HEK293 (cell line): ENCODE measurements around the gene ZNF865.

Source experiments
- CTCF ChIP-seq: fragments of 450-650 bp; formaldehyde crosslinking; IDR thresholded peaks from 2 replicates; pipeline ENCODE4 v1.5.1; 2016; ENCODE audit warnings: missing biosample characterization, missing genetic modification characterization
- IKZF3 ChIP-seq: fragments of 450-650 bp; IDR thresholded peaks from 2 replicates; pipeline ENCODE4 v1.5.0; 2018; ENCODE audit warnings: missing biosample characterization, mild to moderate bottlenecking, missing genetic modification characterization, moderate library complexity
- KLF17 ChIP-seq: fragments of 450-650 bp; formaldehyde crosslinking; IDR thresholded peaks from 2 replicates; pipeline ENCODE4 v1.5.1; 2016; ENCODE audit warnings: missing biosample characterization, missing genetic modification characterization
- KLF9 ChIP-seq: fragments of 450-650 bp; formaldehyde crosslinking; IDR thresholded peaks from 2 replicates; pipeline ENCODE4 v1.5.1; 2016; ENCODE audit warnings: missing biosample characterization, missing genetic modification characterization, low read depth
- MYNN ChIP-seq: fragments of 450-650 bp; formaldehyde crosslinking; IDR thresholded peaks from 2 replicates; pipeline ENCODE4 v1.5.1; 2016; ENCODE audit warnings: missing biosample characterization, missing genetic modification characterization, borderline replicate concordance
- MZF1 ChIP-seq: fragments of 450-650 bp; formaldehyde crosslinking; IDR thresholded peaks from 2 replicates; pipeline ENCODE4 v1.5.1; 2017; ENCODE audit warnings: missing biosample characterization, missing genetic modification characterization, borderline replicate concordance
- PRDM4 ChIP-seq: fragments of 450-650 bp; formaldehyde crosslinking; IDR thresholded peaks from 2 replicates; pipeline ENCODE4 v1.5.1; 2017; ENCODE audit warnings: missing biosample characterization, missing genetic modification characterization
- SCRT2 ChIP-seq: fragments of 450-650 bp; formaldehyde crosslinking; IDR thresholded peaks from 2 replicates; pipeline ENCODE4 v1.5.1; 2016; ENCODE audit warnings: missing biosample characterization, missing genetic modification characterization
- YY2 ChIP-seq: fragments of 450-650 bp; formaldehyde crosslinking; IDR thresholded peaks from 2 replicates; pipeline ENCODE4 v1.5.1; 2016; ENCODE audit warnings: missing biosample characterization, missing genetic modification characterization
- ZBTB48 ChIP-seq: fragments of 450-650 bp; formaldehyde crosslinking; IDR thresholded peaks from 2 replicates; pipeline ENCODE4 v1.5.1; 2016; ENCODE audit warnings: missing biosample characterization, missing genetic modification characterization
- ZBTB6 ChIP-seq: fragments of 450-650 bp; formaldehyde crosslinking; IDR thresholded peaks from 2 replicates; pipeline ENCODE4 v1.5.1; 2017; ENCODE audit warnings: missing biosample characterization, missing genetic modification characterization
- ZFHX2 ChIP-seq: fragments of 450-650 bp; formaldehyde crosslinking; conservative IDR thresholded peaks from 2 replicates; pipeline ENCODE4 v1.5.1; 2016; ENCODE audit warnings: missing biosample characterization, missing genetic modification characterization
- ZFP3 ChIP-seq: fragments of 450-650 bp; formaldehyde crosslinking; IDR thresholded peaks from 2 replicates; pipeline ENCODE4 v1.5.1; 2016; ENCODE audit warnings: low read depth, missing biosample characterization, missing genetic modification characterization
- ZNF10 ChIP-seq: fragments of 450-650 bp; formaldehyde crosslinking; IDR thresholded peaks from 2 replicates; pipeline ENCODE4 v1.5.1; 2017; ENCODE audit warnings: missing biosample characterization, missing genetic modification characterization
- ZNF140 ChIP-seq: fragments of 450-650 bp; formaldehyde crosslinking; IDR thresholded peaks from 2 replicates; pipeline ENCODE4 v1.5.1; 2016; ENCODE audit warnings: missing biosample characterization, missing genetic modification characterization
- ZNF18 ChIP-seq: fragments of 450-650 bp; formaldehyde crosslinking; IDR thresholded peaks from 2 replicates; pipeline ENCODE4 v1.5.1; 2016; ENCODE audit warnings: missing biosample characterization, missing genetic modification characterization
- ZNF23 ChIP-seq: fragments of 450-650 bp; formaldehyde crosslinking; IDR thresholded peaks from 2 replicates; pipeline ENCODE4 v1.5.1; 2016; ENCODE audit warnings: missing biosample characterization, missing genetic modification characterization, borderline replicate concordance
- ZNF24 ChIP-seq: fragments of 450-650 bp; formaldehyde crosslinking; IDR thresholded peaks from 2 replicates; pipeline ENCODE4 v1.5.1; 2016; ENCODE audit warnings: missing biosample characterization, missing genetic modification characterization
- ZNF341 ChIP-seq: fragments of 450-650 bp; formaldehyde crosslinking; IDR thresholded peaks from 2 replicates; pipeline ENCODE4; 2016; ENCODE audit warnings: low read depth, missing biosample characterization, missing genetic modification characterization
- ZNF366 ChIP-seq: fragments of 450-650 bp; formaldehyde crosslinking; conservative IDR thresholded peaks from 2 replicates; pipeline ENCODE4 v1.5.1; 2016; ENCODE audit warnings: missing biosample characterization, missing genetic modification characterization
- ZNF426 ChIP-seq: fragments of 450-650 bp; formaldehyde crosslinking; IDR thresholded peaks from 2 replicates; pipeline ENCODE4 v1.5.1; 2017; ENCODE audit warnings: missing biosample characterization, missing genetic modification characterization, mild to moderate bottlenecking, inconsistent platforms, moderate library complexity
- ZNF513 ChIP-seq: fragments of 450-650 bp; IDR thresholded peaks from 2 replicates; pipeline ENCODE4 v1.5.1; 2018; ENCODE audit warnings: missing biosample characterization, missing genetic modification characterization
- ZNF521 ChIP-seq: fragments of 450-650 bp; formaldehyde crosslinking; IDR thresholded peaks from 2 replicates; pipeline ENCODE4 v1.5.1; 2017; ENCODE audit warnings: missing biosample characterization, mild to moderate bottlenecking, missing genetic modification characterization
- ZNF610 ChIP-seq: fragments of 450-650 bp; formaldehyde crosslinking; IDR thresholded peaks from 2 replicates; pipeline ENCODE4 v1.5.1; 2016; ENCODE audit warnings: missing biosample characterization, missing genetic modification characterization, borderline replicate concordance
- ZNF768 ChIP-seq: fragments of 450-650 bp; formaldehyde crosslinking; IDR thresholded peaks from 2 replicates; pipeline ENCODE4 v1.5.1; 2018; ENCODE audit warnings: missing biosample characterization, mild to moderate bottlenecking, missing genetic modification characterization
- ZNF777 ChIP-seq: fragments of 450-650 bp; formaldehyde crosslinking; IDR thresholded peaks from 2 replicates; pipeline ENCODE4 v1.5.1; 2017; ENCODE audit warnings: missing biosample characterization, missing genetic modification characterization, borderline replicate concordance
- ZNF785 ChIP-seq: fragments of 450-650 bp; formaldehyde crosslinking; IDR thresholded peaks from 2 replicates; pipeline ENCODE4 v1.5.1; 2016; ENCODE audit warnings: missing biosample characterization, missing genetic modification characterization
- ZSCAN18 ChIP-seq: fragments of 450-650 bp; formaldehyde crosslinking; IDR thresholded peaks from 2 replicates; pipeline ENCODE4 v1.5.1; 2016; ENCODE audit warnings: missing biosample characterization, missing genetic modification characterization

Gene ZNF865

GRCh38 chr19:55654868-55655647 is 49.6 kb downstream of the ZNF865 start, which contains the start of gene U2AF2 (continued):
- TF ChIP-seq SCRT2 (no peak), ZNF777 (tag by site-specific recombination) (no peak), CTCF (tag by site-specific recombination) (0 out of 2 replicates have a peak, but pooled peaks have one; percentile 21), ZNF23 (tag by site-specific recombination) (no peak), IKZF3 (no peak), ZNF521 (tag by site-specific recombination) (no peak), ZNF426 (no peak), ZNF785 (tag by site-specific recombination) (0 out of 2 replicates have a peak, but pooled peaks have one; percentile 63), ZBTB6 (tag by site-specific recombination) (no peak), ZFP3 (tag by site-specific recombination) (no peak), YY2 (tag by site-specific recombination) (peak; percentile 52; the same call in 1 of the 2 replicates), ZNF366 (tag by site-specific recombination) (0 out of 2 replicates have a peak, but pooled peaks have one; percentile 23), ZNF18 (tag by site-specific recombination) (no peak), ZNF10 (tag by site-specific recombination) (0 out of 2 replicates have a peak, but pooled peaks have one; percentile 45), ZNF768 (tag by site-specific recombination) (peak; percentile 20; the same call in 1 of the 2 replicates), ZNF24 (tag by site-specific recombination) (no peak), ZFHX2 (tag by site-specific recombination) (peak; percentile 70), ZBTB48 (no peak), MYNN (tag by site-specific recombination) (no peak), PRDM4 (tag by site-specific recombination) (no peak), ZNF513 (tag by site-specific recombination) (no peak), KLF17 (tag by site-specific recombination) (peak; percentile 67), ZSCAN18 (tag by site-specific recombination) (peak; percentile 59; the same call in 1 of the 2 replicates), ZNF610 (tag by site-specific recombination) (peak; percentile 60; the same call in 1 of the 2 replicates), ZNF341 (tag by site-specific recombination) (no peak), ZNF140 (tag by site-specific recombination) (no peak), MZF1 (tag by site-specific recombination) (no peak), KLF9 (tag by site-specific recombination) (peak; percentile 85)
